Right lobe of liver (tissue), 4 donors: ENCODE results near the gene SLC38A8.

Experiments used
- POLR2A ChIP-seq: fragments of 450-650 bp; IDR thresholded peaks from one replicate; pipeline ENCODE4 v1.6.1; 2017; ENCODE audit warnings: antibody characterized with exemption, mild to moderate bottlenecking
- TF ChIP-seq, protein P1 (sequence below), 4 donors: fragments of 200-600 bp in 3 of 4; fragments of 450-650 bp in 1 of 4; IDR thresholded peaks; one replicate each; pipeline versions ENCODE4 v1.5.1 to v1.8.0; 2016 to 2022; ENCODE audit warnings: antibody characterized with exemption in 4 of 4, mild to moderate bottlenecking in 2 of 4
- donor health status: DM: no; HTN: no; CAD: no.
- donor health status: DM: no; HTN: no; CAD: no.
- donor health status: DM: no; HTN: yes; CAD: no.

- TF ChIP-seq, protein P1, sequence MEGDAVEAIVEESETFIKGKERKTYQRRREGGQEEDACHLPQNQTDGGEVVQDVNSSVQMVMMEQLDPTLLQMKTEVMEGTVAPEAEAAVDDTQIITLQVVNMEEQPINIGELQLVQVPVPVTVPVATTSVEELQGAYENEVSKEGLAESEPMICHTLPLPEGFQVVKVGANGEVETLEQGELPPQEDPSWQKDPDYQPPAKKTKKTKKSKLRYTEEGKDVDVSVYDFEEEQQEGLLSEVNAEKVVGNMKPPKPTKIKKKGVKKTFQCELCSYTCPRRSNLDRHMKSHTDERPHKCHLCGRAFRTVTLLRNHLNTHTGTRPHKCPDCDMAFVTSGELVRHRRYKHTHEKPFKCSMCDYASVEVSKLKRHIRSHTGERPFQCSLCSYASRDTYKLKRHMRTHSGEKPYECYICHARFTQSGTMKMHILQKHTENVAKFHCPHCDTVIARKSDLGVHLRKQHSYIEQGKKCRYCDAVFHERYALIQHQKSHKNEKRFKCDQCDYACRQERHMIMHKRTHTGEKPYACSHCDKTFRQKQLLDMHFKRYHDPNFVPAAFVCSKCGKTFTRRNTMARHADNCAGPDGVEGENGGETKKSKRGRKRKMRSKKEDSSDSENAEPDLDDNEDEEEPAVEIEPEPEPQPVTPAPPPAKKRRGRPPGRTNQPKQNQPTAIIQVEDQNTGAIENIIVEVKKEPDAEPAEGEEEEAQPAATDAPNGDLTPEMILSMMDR (IDR thresholded peaks at IDR 0.05): peak; percentile 20 to 42 (median 34)
- TF ChIP-seq POLR2A: no peak
Observed at GRCh38 chr16:84044118-84044488, 1.5 kb upstream of the SLC38A8 start.
